Activated CD8-positive, alpha-beta memory T cell treated with anti-CD3 and anti-CD28 coated beads, Interleukin-2, amount 10 ng/mL, durations not matched to agents 7 days and 5 days (primary cell): ENCODE data around the gene DOLPP1. TPM values are rescaled to one million over a fixed set of nuclear protein-coding genes. Genes with fewer than 3 reads are reported as not detected.
"Not testable (repeated sequence)": the region's sequence is repeated elsewhere in the genome, so short reads cannot be mapped to it uniquely, and the experiment has no call there.

Experiments used
- ATAC-seq: fragments of 150-1000 bp; cut with Tn5 transposase; one replicate; pipeline ENCODE4 v1.10.0; 2021; ENCODE audit warnings: moderate library complexity
- CTCF ChIA-PET: fragments of 350-600 bp; sonication (Branson Sonifier 250); formaldehyde crosslinking; loops from one replicate; lab custom pipeline; 2021; ENCODE audit warnings: antibody characterized with exemption; lab: Charles Lee
- DNase-seq: peaks from one replicate; pipeline ENCODE4 v3.0.0-alpha.2; 2020
- H3K27ac Mint-ChIP-seq: one replicate; pipeline ENCODE4 v1.8.0; 2021; ENCODE audit warnings: mild to moderate bottlenecking, mixed read lengths
- H3K27me3 Mint-ChIP-seq: one replicate; pipeline ENCODE4 v1.8.0; 2021; ENCODE audit warnings: mixed read lengths
- H3K36me3 Mint-ChIP-seq: one replicate; pipeline ENCODE4 v1.8.0; 2021; ENCODE audit warnings: mild to moderate bottlenecking, mixed read lengths
- H3K4me1 Mint-ChIP-seq: one replicate; pipeline ENCODE4 v1.8.0; 2021; ENCODE audit warnings: mixed read lengths
- H3K4me3 Mint-ChIP-seq: one replicate; pipeline ENCODE4 v1.8.0; 2021; ENCODE audit warnings: mild to moderate bottlenecking, moderate library complexity, mixed read lengths
- H3K9me3 Mint-ChIP-seq: one replicate; pipeline ENCODE4 v1.8.0; 2022; ENCODE audit warnings: low read depth, mixed read lengths
- total RNA-seq, 2 experiments: library from RNA; stranded (reverse); gene quantifications; one replicate each; pipeline ENCODE4 v1.2.3, GENCODE V29; 2021

DOLPP1 gene, protein sequence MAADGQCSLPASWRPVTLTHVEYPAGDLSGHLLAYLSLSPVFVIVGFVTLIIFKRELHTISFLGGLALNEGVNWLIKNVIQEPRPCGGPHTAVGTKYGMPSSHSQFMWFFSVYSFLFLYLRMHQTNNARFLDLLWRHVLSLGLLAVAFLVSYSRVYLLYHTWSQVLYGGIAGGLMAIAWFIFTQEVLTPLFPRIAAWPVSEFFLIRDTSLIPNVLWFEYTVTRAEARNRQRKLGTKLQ
- total RNA-seq: 10 to 100 TPM; 18.5 to 23.7 TPM

GRCh38 chr9:129080601-129081387, at the start of gene DOLPP1:
TSS of gene DOLPP1 (plus strand) at chr9:129081111. CDS start at chr9:129081132, 21 bp downstream.
- H3K4me3 Mint-ChIP-seq: peak within 1 kb of the TSS; percentile 84
- no peaks in the 10 kb centered on the region for H3K27me3 Mint-ChIP-seq
- CTCF ChIA-PET: interaction anchor here (0.5 to 2.2 kb wide), 11 partner anchors 11 to 471 kb away, joined by 3 to 8 read pairs (median 4); partner anchors contain the start of genes ENDOG, MIGA2, PTPA and SH3GLB2
- H3K4me1 Mint-ChIP-seq: peaks cover 29% of the 10 kb centered on the region
- peaks cover 5% of the 10 kb centered on the region for H3K36me3 Mint-ChIP-seq
- no peaks in the 10 kb centered on the region for H3K9me3 Mint-ChIP-seq
- DNase-seq (peak; percentile 100), ATAC-seq (peak; percentile 98)
- peak within 1 kb of the TSS; percentile 80 for H3K27ac Mint-ChIP-seq

GRCh38 chr9:129031514-129031913, 49.4 kb upstream of the DOLPP1 start:
- H3K4me3 Mint-ChIP-seq: no peak overlapping the region
- H3K4me1 Mint-ChIP-seq: peaks cover 20% of the 10 kb centered on the region
- H3K27ac Mint-ChIP-seq: no peak overlapping the region
- DNase-seq (no peak), ATAC-seq (no peak)
- H3K9me3 Mint-ChIP-seq: no peaks in the 10 kb centered on the region
- CTCF ChIA-PET: interaction anchor here (1.0 kb wide), 1 partner anchor 82 kb away, joined by 3 read pairs; no protein-coding TSS in a partner anchor
- H3K27me3 Mint-ChIP-seq: no peaks in the 10 kb centered on the region
- H3K36me3 Mint-ChIP-seq: no peaks in the 10 kb centered on the region

- Mint-ChIP-seq H3K27me3 (no peaks in the 10 kb centered on the region), H3K27ac (no peak overlapping the region), H3K4me1 (peaks cover 18% of the 10 kb centered on the region), H3K9me3 (no peaks in the 10 kb centered on the region), H3K36me3 (no peaks in the 10 kb centered on the region), H3K4me3 (no peak overlapping the region)
- ATAC-seq (no peak), DNase-seq (no peak)
- CTCF ChIA-PET: no interaction called here
Observed at GRCh38 chr9:129032541-129033159, 48.3 kb upstream of the DOLPP1 start.

- no peak for ATAC-seq
- no peak for DNase-seq
- no peaks in the 10 kb centered on the region for H3K27me3 Mint-ChIP-seq
- H3K27ac Mint-ChIP-seq: no peak overlapping the region
- peaks cover 24% of the 10 kb centered on the region for H3K4me1 Mint-ChIP-seq
- H3K36me3 Mint-ChIP-seq: no peaks in the 10 kb centered on the region
- no peak overlapping the region for H3K4me3 Mint-ChIP-seq
- CTCF ChIA-PET: no interaction called here
- no peaks in the 10 kb centered on the region for H3K9me3 Mint-ChIP-seq
Observed at GRCh38 chr9:129033216-129033615, 47.7 kb upstream of the DOLPP1 start.

- CTCF ChIA-PET: interaction anchor here (1.0 to 1.1 kb wide), 2 partner anchors 9 to 217 kb away, joined by 3 to 4 read pairs; partner anchors contain the start of gene ENDOG
Observed at GRCh38 chr9:129035838-129036237, 45.1 kb upstream of the DOLPP1 start.

GRCh38 chr9:129036241-129036922, 44.5 kb upstream of the DOLPP1 start, which contains the start of gene MIGA2:
TSS of gene MIGA2 (plus strand) at chr9:129036626. CDS start at chr9:129040595, 3,969 bp downstream.
- H3K9me3 Mint-ChIP-seq: no peaks in the 10 kb centered on the region
- peak; percentile 99 for DNase-seq
- H3K36me3 Mint-ChIP-seq: peaks cover 1% of the 10 kb centered on the region
- H3K27me3 Mint-ChIP-seq: no peaks in the 10 kb centered on the region
- H3K4me1 Mint-ChIP-seq: peaks cover 24% of the 10 kb centered on the region
- peak; percentile 98 for ATAC-seq
- CTCF ChIA-PET: interaction anchor here (0.6 to 1.1 kb wide), 3 partner anchors 9 to 218 kb away, joined by 3 to 4 read pairs (median 3); partner anchors contain the start of genes DOLPP1 and ENDOG
- peak within 1 kb of the TSS; percentile 79 for H3K27ac Mint-ChIP-seq
- H3K4me3 Mint-ChIP-seq: peak within 1 kb of the TSS; percentile 93

More at GRCh38 chr9:129035838-129036237, 45.1 kb upstream of the DOLPP1 start:
- Mint-ChIP-seq H3K4me1 (peaks cover 24% of the 10 kb centered on the region), H3K27ac (peak overlapping the region; percentile 79), H3K4me3 (peak overlapping the region; percentile 93)
- H3K36me3 Mint-ChIP-seq, ATAC-seq, H3K27me3 Mint-ChIP-seq, DNase-seq, H3K9me3 Mint-ChIP-seq: not testable (repeated sequence)

GRCh38 chr9:129036923-129037766, 43.8 kb upstream of the DOLPP1 start:
- no peak for ATAC-seq
- Mint-ChIP-seq H3K4me3 (peak overlapping the region; percentile 93), H3K9me3 (no peaks in the 10 kb centered on the region), H3K4me1 (peaks cover 24% of the 10 kb centered on the region), H3K27ac (peak overlapping the region; percentile 79), H3K36me3 (peaks cover 4% of the 10 kb centered on the region), H3K27me3 (no peaks in the 10 kb centered on the region)
- CTCF ChIA-PET: interaction anchor here (0.6 to 1.1 kb wide), 3 partner anchors 10 to 219 kb away, joined by 3 to 4 read pairs (median 3); partner anchors contain the start of genes DOLPP1 and ENDOG
- no peak for DNase-seq

- no peaks in the 10 kb centered on the region for H3K27me3 Mint-ChIP-seq
- CTCF ChIA-PET: no interaction called here
- peaks cover 24% of the 10 kb centered on the region for H3K4me1 Mint-ChIP-seq
- no peak for ATAC-seq
- H3K36me3 Mint-ChIP-seq: peaks cover 7% of the 10 kb centered on the region
- no peak overlapping the region for H3K27ac Mint-ChIP-seq
- DNase-seq: no peak
- H3K9me3 Mint-ChIP-seq: no peaks in the 10 kb centered on the region
- H3K4me3 Mint-ChIP-seq: peak overlapping the region; percentile 93
Observed at GRCh38 chr9:129037767-129038098, 43.2 kb upstream of the DOLPP1 start.

DNA sequence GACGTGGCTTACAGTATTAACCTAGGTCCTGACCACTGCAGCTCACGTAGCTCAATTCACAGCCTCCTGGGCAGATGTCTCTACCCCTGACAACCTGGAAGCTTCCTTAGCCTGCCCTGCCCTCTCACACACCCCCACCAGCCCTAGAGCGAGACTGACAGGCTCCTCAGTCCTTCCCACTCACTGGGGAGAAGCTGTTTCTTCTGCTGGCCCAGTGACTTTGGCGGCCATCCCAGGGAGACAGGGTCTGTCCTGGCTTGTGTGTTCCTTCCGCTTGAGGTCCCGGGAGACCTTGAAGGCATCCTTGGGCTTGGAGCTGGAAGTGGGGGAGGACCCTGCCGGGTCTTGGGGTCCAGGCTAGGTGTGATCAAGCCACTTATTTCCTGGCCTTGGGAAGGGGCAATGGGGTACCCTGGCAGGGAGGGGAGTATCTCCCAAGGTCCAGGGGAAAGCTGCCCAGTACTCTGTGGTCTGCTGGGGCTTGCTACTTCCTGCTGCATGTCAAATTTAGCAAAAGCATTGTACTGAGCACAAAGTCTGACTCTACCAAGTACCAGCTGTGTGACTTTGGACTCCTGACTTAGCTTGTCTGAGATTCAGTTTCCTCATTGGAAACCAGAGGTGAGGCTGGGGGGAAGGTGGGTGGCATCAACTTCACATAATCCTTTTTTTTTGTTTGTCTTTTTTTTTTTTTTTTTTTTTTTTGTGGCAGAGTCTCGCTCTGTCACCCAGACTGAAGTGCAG, 42.6 kb upstream of the DOLPP1 start:
- H3K4me1 Mint-ChIP-seq: peaks cover 24% of the 10 kb centered on the region
- peak overlapping the region; percentile 93 for H3K4me3 Mint-ChIP-seq
- no peak overlapping the region for H3K27ac Mint-ChIP-seq
- no peaks in the 10 kb centered on the region for H3K9me3 Mint-ChIP-seq
- H3K36me3 Mint-ChIP-seq: peaks cover 7% of the 10 kb centered on the region
- ATAC-seq (no peak), DNase-seq (no peak)
- H3K27me3 Mint-ChIP-seq: no peaks in the 10 kb centered on the region
- CTCF ChIA-PET: interaction anchor here (1.1 to 1.3 kb wide), 2 partner anchors 31 to 42 kb away, joined by 3 to 5 read pairs; partner anchors contain the start of gene DOLPP1

- Mint-ChIP-seq H3K4me3 (no peak overlapping the region), H3K27ac (no peak overlapping the region)
- CTCF ChIA-PET: no interaction called here
Observed at GRCh38 chr9:129040113-129040643, 40.7 kb upstream of the DOLPP1 start.

DNA sequence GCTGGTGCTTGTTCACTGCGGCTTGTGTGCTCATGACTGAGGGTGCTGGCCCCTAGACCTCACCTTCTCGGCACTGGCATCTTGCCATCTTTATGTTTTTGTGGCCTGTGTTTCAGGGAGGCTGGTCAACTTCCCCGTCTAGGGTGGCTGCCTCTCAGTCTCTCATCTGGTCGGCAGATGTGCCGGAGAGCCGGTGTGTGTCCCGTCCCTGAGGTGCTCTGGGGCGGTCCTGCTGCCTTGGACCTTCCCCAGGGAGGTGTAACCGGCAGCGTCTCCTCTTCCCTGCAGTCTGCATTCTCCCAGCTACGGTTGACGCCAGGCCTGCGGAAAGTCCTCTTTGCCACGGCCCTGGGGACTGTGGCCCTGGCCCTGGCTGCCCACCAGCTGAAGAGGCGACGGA, 38.9 kb upstream of the DOLPP1 start:
- H3K4me3 Mint-ChIP-seq: no peak overlapping the region
- no peaks in the 10 kb centered on the region for H3K27me3 Mint-ChIP-seq
- CTCF ChIA-PET: interaction anchor here (1.4 kb wide), 1 partner anchor 14 kb away, joined by 4 read pairs; the partner anchor contains the start of gene SH3GLB2
- no peak for ATAC-seq
- no peaks in the 10 kb centered on the region for H3K9me3 Mint-ChIP-seq
- peaks cover 17% of the 10 kb centered on the region for H3K4me1 Mint-ChIP-seq
- peaks cover 11% of the 10 kb centered on the region for H3K36me3 Mint-ChIP-seq
- H3K27ac Mint-ChIP-seq: no peak overlapping the region
- no peak for DNase-seq

More at GRCh38 chr9:129040113-129040643, 40.7 kb upstream of the DOLPP1 start:
- H3K36me3 Mint-ChIP-seq: peaks cover 11% of the 10 kb centered on the region
- no peak for DNase-seq
- H3K4me1 Mint-ChIP-seq: peaks cover 24% of the 10 kb centered on the region
- no peaks in the 10 kb centered on the region for H3K9me3 Mint-ChIP-seq
- no peak for ATAC-seq
- H3K27me3 Mint-ChIP-seq: no peaks in the 10 kb centered on the region
